NCI-H748 (cell line): ENCODE measurements around the gene AKAP11.
"Not testable (repeated sequence)": the region's sequence is repeated elsewhere in the genome, so short reads cannot be mapped to it uniquely, and the experiment has no call there.

Experiments
- DNase-seq: peaks from one replicate; lab custom pipeline; 2025; ENCODE audit not compliant: unreplicated experiment; lab: John Stamatoyannopoulos, UW

Gene AKAP11

GRCh38 chr13:42272115-42272803 is at the start of gene AKAP11:
Gene AKAP11, plus strand, starts transcription at chr13:42272152. Its CDS starts 14,197 bp downstream, at chr13:42286349.
- peak; percentile 74 for DNase-seq

- DNase-seq: no peak
Measured at GRCh38 chr13:42223681-42224080, 48.3 kb upstream of the AKAP11 start.

DNA sequence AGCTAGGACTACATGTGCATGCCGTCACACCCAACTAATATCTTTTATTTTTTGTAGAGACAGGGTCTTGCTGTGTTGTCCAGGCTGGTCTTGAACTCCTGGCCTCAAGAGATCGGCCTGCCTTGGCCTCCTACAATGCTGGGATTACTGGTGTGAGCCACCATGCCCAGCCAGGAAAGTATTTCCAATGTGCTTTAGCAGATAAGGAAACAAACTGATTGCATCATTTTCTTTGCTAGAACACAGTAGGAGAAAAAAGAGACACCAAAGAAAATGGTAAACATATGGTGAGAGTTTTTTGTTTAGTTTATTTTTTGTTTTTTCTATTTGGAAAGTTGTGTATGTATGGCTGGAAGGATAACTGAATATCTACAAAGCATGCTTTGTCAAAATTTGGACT is 46.9 kb upstream of the AKAP11 start:
- DNase-seq: no peak

- DNase-seq: not testable (repeated sequence)
Measured at GRCh38 chr13:42226759-42227158, 45.2 kb upstream of the AKAP11 start.

DNA sequence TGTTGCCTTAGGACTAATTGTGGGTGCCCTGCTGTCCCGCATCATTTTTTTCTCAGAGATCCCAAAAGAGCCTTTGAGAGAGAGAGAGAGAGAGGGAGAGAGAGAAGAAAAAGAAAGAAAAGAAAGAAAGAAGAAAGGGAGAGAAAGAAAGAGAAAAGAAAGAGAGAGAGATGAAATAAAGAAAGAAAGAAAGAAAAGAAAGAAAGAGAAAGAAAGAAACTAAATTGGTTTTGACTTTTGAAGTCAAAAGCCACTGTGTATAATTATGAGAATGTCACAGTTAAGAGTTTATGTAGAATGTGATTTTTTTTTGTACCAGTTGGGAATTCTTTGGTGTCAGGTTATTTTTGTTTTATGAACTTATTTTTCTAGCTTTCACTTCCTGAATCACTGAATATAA is 43.4 kb upstream of the AKAP11 start:
- DNase-seq: no peak

- DNase-seq: no peak
Measured at GRCh38 chr13:42229287-42229686, 42.7 kb upstream of the AKAP11 start.

GRCh38 chr13:42232671-42233070 is 39.3 kb upstream of the AKAP11 start:
- DNase-seq: no peak

- no peak for DNase-seq
Measured at GRCh38 chr13:42233726-42234125, 38.2 kb upstream of the AKAP11 start.

DNA sequence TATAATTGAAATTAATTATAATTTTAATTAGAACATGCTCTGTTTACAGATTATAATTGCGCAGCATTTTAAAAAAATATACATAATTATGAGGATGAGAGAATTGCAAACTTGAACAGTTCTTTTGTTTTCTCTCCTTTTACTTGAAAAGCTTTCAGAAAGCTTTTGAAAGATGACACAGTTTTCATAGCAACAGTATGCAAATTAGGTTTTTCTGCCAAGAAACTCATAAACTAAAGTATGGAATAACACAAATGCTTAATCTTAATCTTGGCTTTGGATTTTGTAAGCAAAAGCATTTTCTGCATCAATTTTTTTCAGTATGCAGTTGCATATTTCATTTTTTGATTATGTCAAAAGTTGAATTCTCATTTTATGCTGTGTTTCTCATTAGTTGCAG is 32.8 kb upstream of the AKAP11 start:
- DNase-seq: no peak

DNA sequence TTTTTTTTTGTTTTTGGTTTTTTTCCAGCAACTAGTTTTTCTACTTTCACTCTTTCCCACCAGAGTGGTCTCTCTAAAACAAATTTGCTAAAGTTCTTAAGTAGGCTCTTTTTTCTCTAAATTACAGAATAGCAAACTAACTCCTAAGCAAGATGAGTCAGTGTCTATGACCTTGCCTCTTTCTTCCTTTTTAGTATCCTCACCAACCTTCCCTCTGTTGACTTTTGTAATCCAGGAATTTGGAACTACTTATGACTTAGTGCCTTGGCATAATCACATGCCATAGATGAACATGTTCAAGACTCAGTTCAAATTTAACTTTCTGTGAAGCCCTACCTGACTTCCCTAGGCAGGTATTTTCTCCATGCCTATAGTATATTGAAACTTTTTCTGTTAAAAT is 32.3 kb upstream of the AKAP11 start:
- no peak for DNase-seq

- DNase-seq: no peak
Measured at GRCh38 chr13:42246541-42246940, 25.4 kb upstream of the AKAP11 start.

DNA sequence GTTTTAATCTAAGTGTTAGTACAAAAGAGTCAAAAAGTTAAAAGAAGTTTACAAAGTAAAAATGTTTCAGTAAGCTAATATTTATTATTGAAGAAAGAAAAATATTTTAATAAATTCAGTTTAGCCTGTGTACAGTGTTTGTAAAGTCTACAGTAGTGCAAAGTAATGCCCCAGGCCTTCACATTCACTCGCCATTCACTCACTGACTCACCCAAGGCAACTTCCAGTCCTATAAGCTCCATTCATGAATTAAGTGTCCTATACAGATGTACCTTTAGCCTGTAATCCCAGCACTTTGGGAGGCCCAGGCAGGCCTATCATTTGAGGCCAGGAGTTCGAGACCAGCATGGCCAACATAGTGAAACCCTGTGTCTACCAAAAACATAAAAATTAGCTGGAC is 24.1 kb upstream of the AKAP11 start:
- no peak for DNase-seq

DNA sequence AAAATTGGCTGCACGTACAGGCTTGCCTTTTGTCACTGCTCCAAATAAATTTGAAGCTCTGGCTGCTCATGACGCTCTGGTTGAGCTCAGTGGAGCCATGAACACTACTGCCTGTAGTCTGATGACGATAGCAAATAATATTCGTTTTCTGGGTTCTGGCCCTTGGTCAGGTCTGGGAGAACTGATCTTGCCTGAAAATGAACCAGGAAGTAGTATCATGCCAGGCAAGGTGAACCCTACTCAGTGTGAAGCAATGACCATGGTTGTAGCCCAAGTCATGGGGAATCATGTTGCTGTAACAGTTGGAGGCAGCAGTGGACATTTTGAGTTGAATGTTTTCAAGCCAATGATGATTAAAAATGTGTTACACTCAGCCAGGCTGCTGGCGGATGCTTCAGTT is 16.1 kb upstream of the AKAP11 start:
- DNase-seq: no peak

GRCh38 chr13:42258747-42259146 is 13.2 kb upstream of the AKAP11 start:
- peak; percentile 10 for DNase-seq

- no peak for DNase-seq
Measured at GRCh38 chr13:42259515-42259914, 12.4 kb upstream of the AKAP11 start.

- no peak for DNase-seq
Measured at GRCh38 chr13:42260903-42261654, 10.9 kb upstream of the AKAP11 start.

- DNase-seq: no peak
Measured at GRCh38 chr13:42266473-42266872, 5.5 kb upstream of the AKAP11 start.

- DNase-seq: no peak
Measured at GRCh38 chr13:42270160-42270856, 1.6 kb upstream of the AKAP11 start.

GRCh38 chr13:42270857-42271215 is 1.1 kb upstream of the AKAP11 start:
- DNase-seq: no peak

DNA sequence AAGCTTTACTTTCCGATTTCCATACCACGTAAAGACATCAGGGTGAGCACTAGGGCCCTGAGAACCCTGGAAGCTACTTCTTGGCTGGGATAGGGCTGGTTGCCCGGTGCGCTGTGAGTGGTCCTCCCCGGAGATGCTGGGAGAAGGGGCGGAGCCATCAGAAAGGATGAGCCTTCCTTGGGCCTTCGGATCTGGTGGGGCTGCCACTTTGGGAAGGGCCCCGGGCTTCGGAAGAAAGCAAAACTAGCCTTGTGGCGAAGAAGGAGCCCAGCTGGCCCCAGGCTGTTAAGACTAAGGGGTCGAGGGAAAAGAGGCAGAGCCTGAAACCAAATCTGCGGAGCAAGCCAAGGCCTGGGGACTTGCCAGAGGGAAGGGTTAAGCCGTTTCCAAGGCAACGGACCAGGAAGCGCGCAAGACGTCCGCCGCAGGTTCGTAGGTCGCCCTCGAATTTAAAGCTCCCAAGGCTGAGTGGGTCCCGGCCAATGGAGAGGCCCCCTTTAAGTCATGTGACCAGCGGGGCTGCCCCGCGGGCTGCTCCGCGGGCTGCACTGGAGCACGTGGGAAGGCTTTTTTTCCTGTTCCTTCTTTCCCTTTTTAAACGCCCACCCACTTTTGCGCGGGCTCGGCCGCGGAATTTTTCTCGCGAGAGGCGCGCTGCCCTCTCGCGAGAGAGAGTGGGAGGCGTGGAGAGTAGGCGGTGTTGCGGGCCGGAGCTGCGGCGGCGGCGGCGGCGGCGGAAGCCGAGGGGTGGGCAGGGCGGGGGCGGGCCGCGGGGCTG is 426 bp upstream of the AKAP11 start:
- peak; percentile 99 for DNase-seq

DNA sequence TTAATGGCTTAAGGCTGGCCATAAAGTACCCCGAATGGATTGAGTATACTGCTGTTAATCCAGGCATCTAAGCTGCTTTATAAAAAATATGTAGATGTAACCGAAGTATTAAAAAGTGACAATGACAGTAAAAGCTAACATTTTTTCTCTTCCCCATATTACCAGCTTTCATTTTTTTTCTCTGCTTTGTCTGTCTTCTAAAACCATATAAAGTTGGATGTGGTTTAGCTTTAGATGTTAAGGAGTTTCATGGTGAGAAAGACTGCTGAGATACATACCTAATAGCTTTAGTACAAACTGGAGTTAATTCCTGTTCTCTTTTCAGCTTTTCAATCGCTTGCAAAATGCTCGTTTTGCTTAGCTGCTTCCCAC is 838 bp downstream of the AKAP11 start:
- no peak for DNase-seq
